NCI-H82 treated with DMSO at 0.1 percent for 48 hours (cell line): ENCODE data around the gene SMIM36.
"Not testable (repeated sequence)": the region's sequence is repeated elsewhere in the genome, so short reads cannot be mapped to it uniquely, and the experiment has no call there.

ENCODE experiments used
- DNase-seq: peaks from one replicate; lab custom pipeline; 2025; ENCODE audit not compliant: unreplicated experiment; lab: John Stamatoyannopoulos, UW

SMIM36 gene

DNA sequence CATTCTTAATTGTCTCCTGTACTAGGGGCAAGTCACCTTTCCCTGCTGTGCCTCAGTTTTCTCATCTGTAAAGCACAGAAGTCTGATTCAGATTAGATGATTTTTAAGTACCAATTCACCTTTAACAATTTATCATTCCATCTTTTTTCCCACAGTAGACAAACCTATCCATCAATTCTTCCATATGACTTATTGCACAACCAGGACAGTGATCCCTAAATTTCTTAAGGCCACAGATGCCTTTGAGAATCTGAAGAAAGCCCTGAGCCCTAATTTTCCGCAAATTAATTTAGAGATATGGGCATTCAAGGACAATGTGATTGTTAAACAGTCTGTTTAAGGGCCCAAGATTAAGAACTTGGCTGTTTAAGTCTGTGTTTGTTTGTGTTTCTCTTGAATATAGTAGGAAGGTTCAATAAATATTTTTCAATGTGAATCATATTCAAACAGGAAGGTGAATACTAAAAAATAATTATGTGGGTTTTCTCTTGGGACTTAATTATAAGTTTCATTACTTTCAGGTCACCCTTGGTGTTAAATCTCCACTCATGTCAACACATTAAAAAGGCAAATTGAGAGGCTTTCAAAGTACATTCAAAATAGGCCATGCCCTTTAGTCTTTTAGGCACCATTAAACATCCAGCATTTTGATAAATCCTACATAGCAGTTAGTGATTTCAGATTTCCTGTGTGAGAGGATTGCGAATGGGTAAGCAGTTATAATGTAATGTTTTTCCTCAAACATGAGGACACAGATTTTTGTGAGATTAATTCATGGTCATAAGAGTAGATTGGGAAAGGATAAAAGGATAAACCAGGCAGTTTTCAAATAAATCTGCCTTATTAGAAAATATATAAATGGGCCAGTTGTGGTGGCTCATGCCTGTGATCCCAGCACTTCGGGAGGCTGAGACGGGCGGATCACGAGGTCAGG lies 54.7 kb downstream of the SMIM36 start:
- no peak for DNase-seq

- DNase-seq, result no peak
Observed at GRCh38 chr17:55454906-55455474, 56.3 kb downstream of the SMIM36 start.

- DNase-seq, result no peak
Observed at GRCh38 chr17:55453839-55454557, 57.3 kb downstream of the SMIM36 start.

DNA sequence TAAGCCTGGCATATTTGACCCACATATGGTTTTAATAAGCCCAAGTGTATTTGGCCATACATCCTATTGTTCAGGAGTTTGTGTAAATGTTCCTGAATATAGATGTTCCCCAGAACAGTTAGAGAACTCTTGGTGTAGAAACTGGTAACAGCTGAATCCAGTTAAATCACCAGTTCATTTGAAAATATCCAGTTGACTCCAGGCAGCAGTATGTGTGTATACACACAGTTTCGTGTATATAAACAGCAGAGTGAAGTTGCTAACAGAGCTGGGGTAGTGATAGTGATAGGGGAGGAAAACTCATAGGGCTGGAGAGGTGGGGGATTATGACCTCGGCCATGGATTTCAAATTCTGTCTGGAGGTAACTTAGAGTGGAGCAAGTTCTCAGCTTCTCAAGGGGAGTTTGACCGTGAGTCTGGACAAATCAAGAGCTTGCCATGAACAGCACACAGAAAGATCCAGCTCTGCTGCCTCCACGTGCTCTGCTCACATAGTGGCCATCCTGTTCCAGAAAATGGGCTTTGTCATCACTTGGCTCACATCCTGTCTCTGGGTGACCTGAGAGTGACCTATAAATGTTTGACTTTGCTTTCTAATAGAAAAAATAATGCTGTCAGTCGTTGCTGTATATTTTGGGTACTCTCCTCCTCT lies 59.0 kb downstream of the SMIM36 start:
- DNase-seq, result no peak

DNA sequence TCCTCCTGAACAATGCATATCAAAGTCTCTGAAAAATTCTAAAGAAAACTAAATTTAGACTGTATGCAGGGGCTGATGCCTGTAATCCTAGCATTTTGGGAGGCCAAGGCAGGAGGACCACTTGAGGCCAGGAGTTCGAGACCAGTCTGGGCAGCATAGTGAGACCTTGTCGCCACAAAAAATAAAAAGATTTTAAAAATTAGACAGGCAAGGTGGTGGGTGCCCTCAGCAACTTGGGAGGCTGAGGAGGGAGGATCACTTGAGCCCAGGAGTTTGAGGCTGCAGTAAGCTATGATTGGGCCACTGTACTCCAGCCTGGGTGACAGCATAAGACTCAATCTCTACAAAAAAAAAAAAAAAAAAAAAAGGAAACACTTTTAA lies 59.5 kb downstream of the SMIM36 start:
- no peak for DNase-seq

GRCh38 chr17:55451203-55451641 lies 60.0 kb downstream of the SMIM36 start:
- DNase-seq, result no peak

DNA sequence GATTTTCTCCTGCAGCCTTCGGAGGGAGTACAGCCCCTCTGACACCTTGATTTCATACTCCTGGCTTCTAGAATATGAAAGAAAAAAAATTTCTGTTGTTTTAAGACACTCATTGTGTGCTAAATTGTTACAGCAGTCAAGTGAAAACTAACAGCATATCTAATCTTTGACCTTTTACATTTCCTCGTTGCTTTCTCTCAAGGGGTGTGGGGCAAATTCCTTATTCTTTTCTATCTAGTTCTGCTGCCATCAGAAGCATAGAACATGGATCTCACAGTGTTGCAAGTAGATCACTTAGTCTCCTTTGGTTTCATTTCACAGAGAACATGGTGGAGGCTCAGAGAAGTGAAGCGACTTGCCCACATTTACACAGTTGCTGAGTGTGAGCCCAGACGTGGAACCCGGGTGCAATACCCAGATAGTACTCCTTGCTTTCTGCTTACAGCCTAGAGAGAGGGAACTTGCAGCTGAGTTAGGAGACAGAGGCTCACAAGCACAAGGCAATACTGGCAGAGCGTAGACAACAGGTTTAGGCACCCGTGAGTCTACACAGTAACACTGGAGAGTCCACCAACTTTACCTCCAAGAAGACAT lies 60.9 kb downstream of the SMIM36 start:
- no peak for DNase-seq

DNA sequence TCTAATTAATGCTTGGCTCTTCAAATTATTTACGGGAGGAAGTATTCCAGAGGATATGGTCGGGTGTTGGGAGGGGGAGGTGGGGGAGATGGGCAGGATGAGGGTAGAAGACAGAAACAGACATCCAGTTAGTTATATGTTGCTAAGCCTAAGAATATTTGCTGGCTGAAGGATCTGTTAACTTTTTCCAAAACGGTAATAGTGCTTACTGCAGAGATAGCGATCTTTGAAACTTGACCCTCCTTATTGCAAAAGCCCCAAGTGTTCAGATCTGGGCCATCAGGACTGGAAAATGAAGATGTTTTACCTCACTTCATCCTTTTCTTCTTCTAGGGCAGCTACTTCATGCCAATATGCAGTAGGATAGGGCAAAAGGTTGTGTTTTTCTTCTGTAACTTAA lies 62.6 kb downstream of the SMIM36 start:
- DNase-seq, result no peak

DNA sequence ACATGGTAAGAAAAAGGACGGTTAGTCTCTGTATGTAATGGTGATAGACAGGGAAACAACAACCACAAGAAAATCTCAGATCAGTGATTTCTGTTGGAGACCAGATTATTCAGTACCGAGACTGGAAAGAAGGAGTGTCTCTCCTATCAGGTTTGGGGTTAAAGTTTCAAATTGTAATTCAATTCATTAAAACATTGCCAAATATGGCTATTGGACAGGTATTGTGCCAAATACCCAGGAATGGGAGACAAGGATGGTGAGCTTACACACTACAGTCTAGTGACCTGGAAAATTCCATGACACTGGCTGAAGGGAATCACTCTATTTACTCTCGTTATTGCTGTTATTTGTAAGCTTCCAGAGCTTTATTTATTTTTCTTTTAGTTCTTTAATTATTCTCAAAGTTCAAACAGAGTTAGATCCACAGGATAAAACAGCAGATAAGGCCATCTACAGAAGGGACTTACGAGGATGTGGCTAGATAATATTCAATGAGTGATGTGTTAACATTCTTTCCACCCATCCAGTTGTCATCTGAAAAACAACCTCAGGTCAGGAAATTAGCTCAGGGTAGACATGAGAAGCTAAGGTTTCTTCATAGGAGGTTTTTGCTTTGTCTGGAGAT lies 64.6 kb downstream of the SMIM36 start:
- DNase-seq, result no peak

- DNase-seq, result not testable (repeated sequence)
Observed at GRCh38 chr17:55446004-55446403, 65.2 kb downstream of the SMIM36 start.

GRCh38 chr17:55444471-55445441 lies 66.5 kb downstream of the SMIM36 start:
- peak; percentile 61 for DNase-seq

- DNase-seq, result no peak
Observed at GRCh38 chr17:55443904-55444303, 67.3 kb downstream of the SMIM36 start.

- no peak for DNase-seq
Observed at GRCh38 chr17:55442953-55443683, 68.1 kb downstream of the SMIM36 start.

DNA sequence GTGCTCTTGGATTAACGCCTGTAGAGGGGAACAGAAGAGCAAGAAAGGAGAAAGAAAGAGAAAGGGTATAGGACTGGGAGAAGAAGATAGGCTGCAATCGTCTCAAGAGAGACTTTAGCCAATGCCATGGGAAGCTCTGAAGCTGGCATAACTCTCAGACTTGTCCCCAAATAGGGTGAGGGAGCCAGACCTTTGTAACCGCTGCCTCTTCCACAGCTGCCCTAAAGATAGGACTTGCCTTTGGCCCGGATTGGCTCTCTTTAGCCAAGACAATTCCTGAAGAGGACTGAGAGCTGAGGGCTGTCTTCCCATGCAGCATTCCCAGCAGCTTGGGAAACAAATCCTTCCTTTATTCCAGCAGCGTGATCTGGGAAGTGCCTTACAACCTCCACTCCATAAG lies 68.8 kb downstream of the SMIM36 start:
- DNase-seq, result peak; percentile 30

DNA sequence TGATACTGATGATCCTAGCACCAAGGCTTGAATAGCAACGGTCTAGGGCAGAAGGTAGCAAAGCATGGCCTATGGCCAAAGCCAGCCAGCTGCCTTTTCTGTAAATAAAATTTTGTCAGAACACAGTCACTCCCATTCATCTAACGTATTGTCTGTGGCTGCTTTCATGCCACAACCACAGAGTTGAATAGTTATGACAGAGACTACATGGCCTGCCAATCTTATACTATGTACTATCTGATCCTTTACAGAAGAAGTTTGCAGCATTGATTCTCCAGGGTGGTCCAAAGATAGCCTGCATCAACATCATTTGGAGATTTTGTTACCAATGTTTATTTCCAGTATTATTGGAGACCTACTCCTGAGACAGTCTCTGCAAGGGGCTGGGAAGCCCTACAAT lies 69.7 kb downstream of the SMIM36 start:
- no peak for DNase-seq

- DNase-seq, result peak; percentile 99
Observed at GRCh38 chr17:55440391-55440790, 70.9 kb downstream of the SMIM36 start.

- no peak for DNase-seq
Observed at GRCh38 chr17:55437159-55437605, 74.1 kb downstream of the SMIM36 start.
